ENCODE data around the gene ARID5B. TPM values are rescaled to one million over a fixed set of nuclear protein-coding genes. Genes with fewer than 3 reads are reported as not detected.

The ARID5B gene, protein sequence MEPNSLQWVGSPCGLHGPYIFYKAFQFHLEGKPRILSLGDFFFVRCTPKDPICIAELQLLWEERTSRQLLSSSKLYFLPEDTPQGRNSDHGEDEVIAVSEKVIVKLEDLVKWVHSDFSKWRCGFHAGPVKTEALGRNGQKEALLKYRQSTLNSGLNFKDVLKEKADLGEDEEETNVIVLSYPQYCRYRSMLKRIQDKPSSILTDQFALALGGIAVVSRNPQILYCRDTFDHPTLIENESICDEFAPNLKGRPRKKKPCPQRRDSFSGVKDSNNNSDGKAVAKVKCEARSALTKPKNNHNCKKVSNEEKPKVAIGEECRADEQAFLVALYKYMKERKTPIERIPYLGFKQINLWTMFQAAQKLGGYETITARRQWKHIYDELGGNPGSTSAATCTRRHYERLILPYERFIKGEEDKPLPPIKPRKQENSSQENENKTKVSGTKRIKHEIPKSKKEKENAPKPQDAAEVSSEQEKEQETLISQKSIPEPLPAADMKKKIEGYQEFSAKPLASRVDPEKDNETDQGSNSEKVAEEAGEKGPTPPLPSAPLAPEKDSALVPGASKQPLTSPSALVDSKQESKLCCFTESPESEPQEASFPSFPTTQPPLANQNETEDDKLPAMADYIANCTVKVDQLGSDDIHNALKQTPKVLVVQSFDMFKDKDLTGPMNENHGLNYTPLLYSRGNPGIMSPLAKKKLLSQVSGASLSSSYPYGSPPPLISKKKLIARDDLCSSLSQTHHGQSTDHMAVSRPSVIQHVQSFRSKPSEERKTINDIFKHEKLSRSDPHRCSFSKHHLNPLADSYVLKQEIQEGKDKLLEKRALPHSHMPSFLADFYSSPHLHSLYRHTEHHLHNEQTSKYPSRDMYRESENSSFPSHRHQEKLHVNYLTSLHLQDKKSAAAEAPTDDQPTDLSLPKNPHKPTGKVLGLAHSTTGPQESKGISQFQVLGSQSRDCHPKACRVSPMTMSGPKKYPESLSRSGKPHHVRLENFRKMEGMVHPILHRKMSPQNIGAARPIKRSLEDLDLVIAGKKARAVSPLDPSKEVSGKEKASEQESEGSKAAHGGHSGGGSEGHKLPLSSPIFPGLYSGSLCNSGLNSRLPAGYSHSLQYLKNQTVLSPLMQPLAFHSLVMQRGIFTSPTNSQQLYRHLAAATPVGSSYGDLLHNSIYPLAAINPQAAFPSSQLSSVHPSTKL
- polyA plus RNA-seq (2013): 33.3 and 34.0 TPM in 2 replicates

DNA sequence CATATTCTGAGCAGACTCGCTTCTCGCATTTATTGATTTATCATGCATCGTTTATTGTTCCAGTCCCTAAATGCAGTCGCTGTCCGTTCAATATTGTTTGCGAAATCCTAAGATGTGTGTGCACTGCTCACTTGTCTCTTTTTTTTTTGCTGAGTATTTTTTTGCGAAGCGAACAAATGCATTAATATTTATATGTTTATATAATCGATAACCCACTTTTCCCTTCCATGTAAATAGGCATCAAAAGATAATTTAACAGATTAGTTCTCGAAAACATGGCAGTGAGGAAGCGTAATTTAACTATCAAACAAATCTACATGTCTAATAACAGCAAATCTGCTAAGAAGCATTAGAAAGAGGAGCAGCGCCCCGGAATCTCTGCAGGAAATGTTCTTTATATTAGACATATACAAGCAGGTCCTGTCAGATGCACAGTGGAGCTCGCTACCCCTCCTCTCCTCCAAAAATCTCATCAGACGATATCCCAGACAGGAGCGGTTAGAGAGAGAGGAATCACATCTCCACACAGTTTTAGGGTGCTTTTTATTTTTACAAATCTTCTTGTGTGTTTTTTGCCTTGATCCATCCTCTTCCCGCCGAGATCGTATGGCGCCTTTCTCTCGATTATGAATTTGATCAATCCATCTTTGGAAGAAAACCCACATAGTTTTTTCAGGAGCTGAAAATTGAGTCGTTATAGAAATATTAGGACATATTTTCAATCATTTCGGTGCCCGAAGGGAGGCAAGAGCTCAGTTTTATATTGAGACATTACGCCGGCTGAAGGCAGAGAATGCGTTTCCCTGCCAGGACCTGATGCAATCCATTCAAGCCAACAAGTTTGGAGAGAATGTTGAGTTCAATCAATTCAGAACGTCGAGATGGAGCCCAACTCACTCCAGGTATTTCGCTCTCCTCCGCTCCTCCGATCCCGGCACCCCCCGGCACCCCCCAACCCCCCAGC is at the start of gene ARID5B:
ARID5B (plus strand) TSS at position 871 of the 964 bp plus-strand sequence; CDS start at position 882, 11 bp downstream.
- no peaks in the 10 kb centered on the region for H3K27me3 ChIP-seq (ENCODE audit: insufficient read depth, low read length)
- H4K91ac ChIP-seq (ENCODE audit: low read depth, low read length): no peak within 1 kb of the TSS
- peak within 1 kb of the TSS; percentile 65 for H3K27ac ChIP-seq (ENCODE audit: low read depth, low read length)
- WGBS (ENCODE audit: extremely low coverage, insufficient coverage, insufficient read length): no CpG with 5 or more reads among the region's 34 CpGs
- H3K23ac ChIP-seq (ENCODE audit: low read length): no peak within 1 kb of the TSS
- peak within 1 kb of the TSS; percentile 76 for H3K9ac ChIP-seq (ENCODE audit: low read length)
- H3K9me3 ChIP-seq (ENCODE audit: insufficient read depth, low read depth, low read length): no peaks in the 10 kb centered on the region
- peak; percentile 20 to 78 for DNase-seq
- no peaks in the 10 kb centered on the region for H3K36me3 ChIP-seq (ENCODE audit: control insufficient read depth in 1 of 2, insufficient read depth in 2 of 2, low read length in 2 of 2)
- H3K14ac ChIP-seq (ENCODE audit: low read length): no peak within 1 kb of the TSS
- peaks cover 4% of the 10 kb centered on the region for H3K79me2 ChIP-seq (ENCODE audit: control insufficient read depth, insufficient read depth, low read length, poor library complexity)
- peak within 1 kb of the TSS; percentile 58 for H2BK5ac ChIP-seq (ENCODE audit: low read depth, low read length, poor library complexity)
- H3K18ac ChIP-seq (ENCODE audit: low read length): no peak within 1 kb of the TSS
- peak within 1 kb of the TSS; percentile 64 for H2BK120ac ChIP-seq (ENCODE audit: insufficient read depth, low read length, poor library complexity)
- H4K8ac ChIP-seq (ENCODE audit: low read depth, low read length): no peak within 1 kb of the TSS
- no peak within 1 kb of the TSS for H2BK12ac ChIP-seq (ENCODE audit: low read length)
- no peak within 1 kb of the TSS for H4K12ac ChIP-seq (ENCODE audit: low read depth, low read length)
- H2AFZ ChIP-seq (ENCODE audit: insufficient read depth, low read length, poor library complexity): peak within 1 kb of the TSS; percentile 67
- H3K4me3 ChIP-seq (ENCODE audit: low read depth, low read length): peak within 1 kb of the TSS; percentile 67
- H3K4me2 ChIP-seq (ENCODE audit: low read length): peak within 1 kb of the TSS; percentile 95
- peaks cover 19% of the 10 kb centered on the region for H3K79me1 ChIP-seq (ENCODE audit: low read length)
- H3K4me1 ChIP-seq (ENCODE audit: control insufficient read depth in 1 of 2, insufficient read depth in 2 of 2, low read length in 2 of 2): peaks cover 4% of the 10 kb centered on the region in 2 experiments
- H3K4ac ChIP-seq (ENCODE audit: low read depth, low read length): no peak within 1 kb of the TSS
- H2AK5ac ChIP-seq (ENCODE audit: low read length): no peak within 1 kb of the TSS

DNA sequence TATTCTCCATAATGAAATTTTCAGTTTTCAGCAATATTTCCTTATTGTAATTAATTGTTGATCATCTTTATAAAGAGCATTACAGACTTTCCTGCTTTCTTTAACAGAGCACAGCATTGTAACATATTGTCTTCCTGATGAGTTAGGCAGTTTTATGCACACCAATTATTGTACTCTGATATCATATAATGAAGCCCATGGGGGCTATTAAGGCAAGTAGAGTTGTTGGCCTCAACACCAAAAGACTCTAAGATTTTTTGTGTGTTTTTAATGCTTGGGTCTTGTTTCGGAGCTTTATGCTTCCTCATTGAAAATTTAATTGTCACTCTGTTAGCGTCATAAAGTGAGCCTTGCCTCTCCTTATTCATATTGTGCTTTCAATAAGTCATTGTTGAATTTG is 49.2 kb upstream of the ARID5B start:
- no CpG with 5 or more reads among the region's 2 CpGs for WGBS (ENCODE audit: extremely low coverage, insufficient coverage, insufficient read length)
- DNase-seq: no peak
- H3K14ac ChIP-seq (ENCODE audit: low read length): no peak overlapping the region

DNA sequence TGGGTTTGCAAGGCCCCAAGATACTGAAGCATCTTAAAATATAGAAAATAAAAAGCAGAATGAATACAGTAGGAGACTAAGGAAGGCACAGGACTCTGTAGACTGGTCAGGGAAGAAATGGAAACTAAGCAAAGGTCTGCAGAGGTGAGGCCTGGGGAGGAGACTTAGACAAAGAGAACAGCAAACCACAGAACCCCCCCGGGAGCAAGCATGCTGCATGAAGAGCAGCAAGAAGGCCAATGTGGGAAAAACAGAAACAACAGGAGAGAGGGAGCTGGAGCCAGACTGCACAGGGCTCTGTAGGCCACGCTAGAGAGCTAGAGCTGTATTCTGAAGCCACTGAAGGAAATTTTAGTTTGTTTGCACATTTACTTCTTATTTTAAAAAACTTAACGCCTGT is 45.7 kb upstream of the ARID5B start:
- H3K4ac ChIP-seq (ENCODE audit: low read depth, low read length): no peak overlapping the region
- H4K91ac ChIP-seq (ENCODE audit: low read depth, low read length): no peak overlapping the region
- no peaks in the 10 kb centered on the region for H3K4me1 ChIP-seq (ENCODE audit: control insufficient read depth in 1 of 2, insufficient read depth in 2 of 2, low read length in 2 of 2)
- no peaks in the 10 kb centered on the region for H3K36me3 ChIP-seq (ENCODE audit: control insufficient read depth in 1 of 2, insufficient read depth in 2 of 2, low read length in 2 of 2)
- H3K79me1 ChIP-seq (ENCODE audit: low read length): no peaks in the 10 kb centered on the region
- no CpG with 5 or more reads among the region's 3 CpGs for WGBS (ENCODE audit: extremely low coverage, insufficient coverage, insufficient read length)
- DNase-seq: no peak
- no peak overlapping the region for H4K8ac ChIP-seq (ENCODE audit: low read depth, low read length)
- H3K27ac ChIP-seq (ENCODE audit: low read depth, low read length): no peak overlapping the region
- H2BK12ac ChIP-seq (ENCODE audit: low read length): no peak overlapping the region
- no peaks in the 10 kb centered on the region for H3K9me3 ChIP-seq (ENCODE audit: insufficient read depth, low read depth, low read length)
- no peaks in the 10 kb centered on the region for H3K79me2 ChIP-seq (ENCODE audit: control insufficient read depth, insufficient read depth, low read length, poor library complexity)
- no peak overlapping the region for H4K12ac ChIP-seq (ENCODE audit: low read depth, low read length)
- no peak overlapping the region for H3K9ac ChIP-seq (ENCODE audit: low read length)
- H2AK5ac ChIP-seq (ENCODE audit: low read length): no peak overlapping the region
- H2AFZ ChIP-seq (ENCODE audit: insufficient read depth, low read length, poor library complexity): no peak overlapping the region
- H3K4me2 ChIP-seq (ENCODE audit: low read length): no peak overlapping the region
- H2BK5ac ChIP-seq (ENCODE audit: low read depth, low read length, poor library complexity): no peak overlapping the region
- H3K27me3 ChIP-seq (ENCODE audit: insufficient read depth, low read length): no peaks in the 10 kb centered on the region
- no peak overlapping the region for H2BK120ac ChIP-seq (ENCODE audit: insufficient read depth, low read length, poor library complexity)
- H3K14ac ChIP-seq (ENCODE audit: low read length): no peak overlapping the region
- no peak overlapping the region for H3K18ac ChIP-seq (ENCODE audit: low read length)
- no peak overlapping the region for H3K4me3 ChIP-seq (ENCODE audit: low read depth, low read length)
- no peak overlapping the region for H3K23ac ChIP-seq (ENCODE audit: low read length)

More for the DNA sequence above, 49.2 kb upstream of the ARID5B start:
- H3K79me2 ChIP-seq (ENCODE audit: control insufficient read depth, insufficient read depth, low read length, poor library complexity): no peaks in the 10 kb centered on the region
- no peak overlapping the region for H2BK120ac ChIP-seq (ENCODE audit: insufficient read depth, low read length, poor library complexity)
- no peaks in the 10 kb centered on the region for H3K79me1 ChIP-seq (ENCODE audit: low read length)
- no peak overlapping the region for H3K4ac ChIP-seq (ENCODE audit: low read depth, low read length)
- no peak overlapping the region for H3K18ac ChIP-seq (ENCODE audit: low read length)
- H3K27me3 ChIP-seq (ENCODE audit: insufficient read depth, low read length): no peaks in the 10 kb centered on the region
- H2BK12ac ChIP-seq (ENCODE audit: low read length): no peak overlapping the region
- no peak overlapping the region for H3K4me3 ChIP-seq (ENCODE audit: low read depth, low read length)
- H4K91ac ChIP-seq (ENCODE audit: low read depth, low read length): no peak overlapping the region
- no peak overlapping the region for H4K8ac ChIP-seq (ENCODE audit: low read depth, low read length)
- no peak overlapping the region for H3K23ac ChIP-seq (ENCODE audit: low read length)
- no peaks in the 10 kb centered on the region for H3K36me3 ChIP-seq (ENCODE audit: control insufficient read depth in 1 of 2, insufficient read depth in 2 of 2, low read length in 2 of 2)
- H3K27ac ChIP-seq (ENCODE audit: low read depth, low read length): no peak overlapping the region
- no peaks in the 10 kb centered on the region for H3K4me1 ChIP-seq (ENCODE audit: control insufficient read depth in 1 of 2, insufficient read depth in 2 of 2, low read length in 2 of 2)
- H3K9me3 ChIP-seq (ENCODE audit: insufficient read depth, low read depth, low read length): no peaks in the 10 kb centered on the region
- no peak overlapping the region for H3K9ac ChIP-seq (ENCODE audit: low read length)
- no peak overlapping the region for H2BK5ac ChIP-seq (ENCODE audit: low read depth, low read length, poor library complexity)
- no peak overlapping the region for H4K12ac ChIP-seq (ENCODE audit: low read depth, low read length)
- H2AFZ ChIP-seq (ENCODE audit: insufficient read depth, low read length, poor library complexity): no peak overlapping the region
- H2AK5ac ChIP-seq (ENCODE audit: low read length): no peak overlapping the region
- no peak overlapping the region for H3K4me2 ChIP-seq (ENCODE audit: low read length)
